HG02610 (cell line): ENCODE measurements around the gene VN1R5.

ENCODE experiments used
- ATAC-seq: cut with Tn5 transposase; IDR thresholded peaks from one replicate; pipeline ENCODE4 v1.9.1; 2021; ENCODE audit warnings: mild to moderate bottlenecking, moderate library complexity; ENCODE audit not compliant: unreplicated experiment

VN1R5 gene

DNA sequence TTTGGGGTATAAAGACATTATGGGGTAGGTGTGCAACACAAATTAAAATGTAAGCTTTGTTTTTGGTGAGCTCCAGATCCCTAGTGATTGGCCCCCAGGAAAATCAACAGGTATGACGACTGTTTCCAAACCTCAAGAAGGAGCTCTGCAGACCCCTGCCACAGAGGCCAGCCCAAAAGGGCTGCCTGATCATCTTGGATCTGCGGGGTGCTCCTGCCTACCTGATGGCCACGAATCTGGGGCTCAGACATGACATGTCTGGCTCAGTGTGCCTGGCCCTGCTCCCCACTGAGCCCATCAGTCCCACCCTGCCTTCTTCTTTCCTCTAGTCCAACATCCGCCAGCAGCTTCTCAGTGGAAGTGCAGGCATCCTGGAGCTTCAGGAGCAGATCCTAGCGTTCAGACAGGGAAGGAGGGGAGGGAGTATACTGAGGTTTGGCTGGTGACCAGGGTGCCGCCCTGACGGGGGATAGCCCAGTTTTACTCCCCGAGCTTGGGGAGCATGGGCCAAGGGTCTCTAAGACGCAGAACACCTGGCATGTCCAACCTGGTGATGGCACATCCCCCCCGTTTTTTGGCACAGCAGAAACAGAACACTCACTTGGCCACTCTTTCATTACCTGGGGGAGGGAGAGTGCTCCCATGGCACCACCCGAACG, 44.0 kb downstream of the VN1R5 start:
- no peak for ATAC-seq

DNA sequence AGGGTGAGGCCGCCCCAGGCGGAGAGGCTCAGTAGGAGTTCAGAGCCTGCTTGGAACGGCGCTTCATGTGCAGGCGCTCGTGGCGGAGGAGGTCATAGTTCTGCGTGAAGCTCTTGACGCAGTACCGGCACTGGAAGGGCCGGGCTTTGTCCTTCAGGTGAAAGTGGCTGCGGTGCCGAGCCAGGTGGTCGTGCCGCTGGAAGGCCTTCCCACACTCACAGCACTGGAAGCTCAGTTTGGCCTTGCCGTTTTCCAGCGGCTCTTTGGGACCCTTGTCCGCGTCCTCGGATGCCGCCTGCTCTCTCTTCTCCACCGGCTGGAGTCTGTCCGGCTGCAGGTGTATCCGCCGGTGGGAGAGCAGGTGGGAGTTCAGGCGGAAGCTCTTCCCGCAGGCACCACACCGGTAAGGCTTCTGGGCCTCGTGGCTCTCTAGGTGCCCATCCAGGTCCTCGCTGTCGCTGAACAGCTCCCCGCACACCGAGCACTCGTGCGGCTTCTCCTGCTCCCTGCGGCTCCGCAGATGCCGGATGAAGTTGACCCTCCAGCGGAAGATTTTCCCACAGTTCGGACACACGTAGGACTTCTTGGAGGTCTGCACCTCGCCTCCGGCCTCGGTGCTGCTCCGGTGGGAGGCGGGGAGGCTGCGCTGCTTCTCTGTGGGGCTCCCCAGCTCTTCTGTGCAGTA, 44.8 kb downstream of the VN1R5 start:
- ATAC-seq, result no peak

GRCh38 chr1:247301176-247301540, 45.3 kb downstream of the VN1R5 start:
- ATAC-seq, result no peak

DNA sequence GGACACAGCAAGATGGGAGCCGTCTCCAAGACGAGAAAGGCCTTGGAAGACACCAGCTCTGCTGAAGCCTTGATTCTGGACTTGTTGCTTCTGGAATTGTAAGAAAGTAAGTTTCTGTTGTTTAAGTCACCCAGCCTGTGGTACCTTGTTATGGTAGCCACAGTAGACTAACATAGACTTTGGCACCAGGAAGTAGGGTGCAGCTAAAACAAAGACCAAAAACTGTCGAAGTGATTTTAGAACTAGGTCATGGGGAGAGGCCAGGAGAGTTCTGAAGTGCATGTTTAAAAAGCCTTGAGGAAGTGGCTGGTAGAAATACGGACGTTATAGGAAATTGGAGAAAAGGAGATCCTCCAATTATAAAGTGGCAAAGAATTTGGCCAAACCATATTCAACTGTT, 47.3 kb downstream of the VN1R5 start:
- no peak for ATAC-seq

- no peak for ATAC-seq
These were observed 48.2 kb downstream of the VN1R5 start for GRCh38 chr1:247304031-247304430.
